Measurements from ENCODE around the gene NAP1L4. TPM values are rescaled to one million over a fixed set of nuclear protein-coding genes. Genes with fewer than 3 reads are reported as not detected.

Gene NAP1L4
- total RNA-seq, 1 experiment from 2014 or later, result 212 TPM

DNA sequence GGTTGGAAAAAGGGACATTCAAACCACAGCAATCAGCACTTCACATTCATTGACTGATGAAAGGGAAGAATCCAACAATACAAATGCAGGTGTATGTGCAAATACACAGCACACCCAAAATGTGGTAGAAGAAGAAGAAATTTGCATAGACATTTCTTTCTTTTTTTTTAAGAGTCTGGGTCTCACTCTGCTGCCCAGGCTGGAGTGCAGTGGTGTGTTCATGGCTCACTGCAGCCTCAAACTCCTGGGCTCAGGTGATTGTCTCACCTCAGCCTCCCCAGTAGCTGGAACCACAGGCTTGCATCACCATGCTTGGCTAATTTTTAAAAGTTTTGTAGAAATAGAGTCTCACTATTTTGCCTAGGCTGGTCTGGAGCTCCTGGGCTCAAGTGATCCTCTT, 43.2 kb upstream of the NAP1L4 start:
- Histone ChIP-seq H3K14ac (ENCODE audit: insufficient read depth, low read length) (no peak overlapping the region), H3K23me2 (ENCODE audit: insufficient read length, low read depth, low read length, poor library complexity, severe bottlenecking) (no peaks in the 10 kb centered on the region), H3K4ac (ENCODE audit: low read depth, low read length) (no peak overlapping the region), H3K56ac (ENCODE audit: insufficient read length, low read depth, low read length) (no peak overlapping the region), H3K79me1 (ENCODE audit: insufficient read depth, low read depth, low read length, poor library complexity, severe bottlenecking) (no peaks in the 10 kb centered on the region), H2BK15ac (ENCODE audit: low read depth, low read length) (no peak overlapping the region), H4K8ac (replicated peaks; ENCODE audit: insufficient read length, low read depth, low read length) (no peak overlapping the region), H4K5ac (ENCODE audit: insufficient read length, low read depth, low read length) (no peak overlapping the region), H3K27ac (ENCODE audit: insufficient read length, low read depth, low read length) (no peak overlapping the region), H4K20me1 (ENCODE audit: control insufficient read depth, insufficient read depth, insufficient read length) (no peaks in the 10 kb centered on the region), H3T11ph (ENCODE audit: low read length) (no peak overlapping the region), H2BK20ac (ENCODE audit: low read depth, low read length, poor library complexity, severe bottlenecking) (no peak overlapping the region), H3K9me3 (ENCODE audit: control insufficient read depth, low read depth, low read length) (no peaks in the 10 kb centered on the region), H2BK5ac (ENCODE audit: insufficient read length, low read length) (no peak overlapping the region), H4K91ac (ENCODE audit: insufficient read length, low read depth, low read length) (no peak overlapping the region), H3K9ac (ENCODE audit: extremely low read depth, insufficient read length, low read length) (no peak overlapping the region), H3K27me3 (ENCODE audit: insufficient read depth, low read length) (no peaks in the 10 kb centered on the region), H2BK12ac (ENCODE audit: insufficient read length, low read depth, low read length) (no peak overlapping the region), H3K4me1 (ENCODE audit: insufficient read depth, low read length) (no peaks in the 10 kb centered on the region), H2AFZ (ENCODE audit: low read length) (no peak overlapping the region), H3K79me2 (ENCODE audit: insufficient read depth, low read length) (no peaks in the 10 kb centered on the region), H3K4me2 (ENCODE audit: insufficient read depth, insufficient read length, low read length) (no peak overlapping the region), H3K23ac (ENCODE audit: insufficient read length, low read depth, low read length) (no peak overlapping the region), H2AK5ac (ENCODE audit: insufficient read length, low read length) (no peak overlapping the region), H3K18ac (ENCODE audit: insufficient read length, low read depth, low read length) (no peak overlapping the region), H2BK120ac (ENCODE audit: low read depth, low read length, poor library complexity, severe bottlenecking) (no peak overlapping the region)
- TF ChIP-seq, protein P1, sequence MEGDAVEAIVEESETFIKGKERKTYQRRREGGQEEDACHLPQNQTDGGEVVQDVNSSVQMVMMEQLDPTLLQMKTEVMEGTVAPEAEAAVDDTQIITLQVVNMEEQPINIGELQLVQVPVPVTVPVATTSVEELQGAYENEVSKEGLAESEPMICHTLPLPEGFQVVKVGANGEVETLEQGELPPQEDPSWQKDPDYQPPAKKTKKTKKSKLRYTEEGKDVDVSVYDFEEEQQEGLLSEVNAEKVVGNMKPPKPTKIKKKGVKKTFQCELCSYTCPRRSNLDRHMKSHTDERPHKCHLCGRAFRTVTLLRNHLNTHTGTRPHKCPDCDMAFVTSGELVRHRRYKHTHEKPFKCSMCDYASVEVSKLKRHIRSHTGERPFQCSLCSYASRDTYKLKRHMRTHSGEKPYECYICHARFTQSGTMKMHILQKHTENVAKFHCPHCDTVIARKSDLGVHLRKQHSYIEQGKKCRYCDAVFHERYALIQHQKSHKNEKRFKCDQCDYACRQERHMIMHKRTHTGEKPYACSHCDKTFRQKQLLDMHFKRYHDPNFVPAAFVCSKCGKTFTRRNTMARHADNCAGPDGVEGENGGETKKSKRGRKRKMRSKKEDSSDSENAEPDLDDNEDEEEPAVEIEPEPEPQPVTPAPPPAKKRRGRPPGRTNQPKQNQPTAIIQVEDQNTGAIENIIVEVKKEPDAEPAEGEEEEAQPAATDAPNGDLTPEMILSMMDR (conservative IDR thresholded peaks at IDR 0.05), result no peak
- H3K27me3 Mint-ChIP-seq (ENCODE audit: low read depth), result no peaks in the 10 kb centered on the region
- DNase-seq, result no peak
- H3K4me1 Mint-ChIP-seq, result peaks cover 0 to 3% of the 10 kb centered on the region in 2 experiments; a peak in 1 of 4 replicates
- no peak overlapping the region for H3K27ac Mint-ChIP-seq
- peaks cover 38 to 87% (median 74%) of the 10 kb centered on the region in 3 experiments; a peak in 6 of 7 replicates for H3K36me3 Mint-ChIP-seq (ENCODE audit: insufficient read depth in 1 of 3, low read depth in 3 of 3)
- H3K9me3 Mint-ChIP-seq, result no peaks in the 10 kb centered on the region
- no peak overlapping the region for H3K4me3 Mint-ChIP-seq

Measured in H9 (cell line).